HG03280 (cell line): ENCODE measurements around the gene CNTN4.

Experiments
- ATAC-seq: cut with Tn5 transposase; IDR thresholded peaks from one replicate; pipeline ENCODE4 v1.9.1; 2021; ENCODE audit warnings: mild to moderate bottlenecking, moderate library complexity; ENCODE audit not compliant: unreplicated experiment

The CNTN4 gene

DNA sequence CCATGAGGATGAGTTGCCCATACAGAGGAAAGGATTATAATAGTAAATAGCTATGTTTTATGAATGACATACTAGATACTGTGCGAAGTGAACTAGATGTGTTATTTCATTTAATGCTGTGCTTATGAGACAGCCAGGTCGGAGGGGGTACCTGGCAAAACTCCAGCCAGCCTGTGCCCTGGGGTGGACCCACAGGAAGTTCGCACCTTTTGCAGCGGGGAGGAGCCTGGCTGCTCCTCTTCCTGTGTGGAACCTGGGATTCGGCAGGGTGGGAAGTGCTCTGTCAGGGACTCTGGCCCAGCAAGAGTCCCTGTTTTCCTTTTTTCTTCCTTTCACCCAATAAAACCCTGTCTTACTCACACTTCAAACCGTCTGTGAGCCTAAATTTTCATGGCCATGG, 559.3 kb downstream of the CNTN4 start:
- ATAC-seq: no peak

DNA sequence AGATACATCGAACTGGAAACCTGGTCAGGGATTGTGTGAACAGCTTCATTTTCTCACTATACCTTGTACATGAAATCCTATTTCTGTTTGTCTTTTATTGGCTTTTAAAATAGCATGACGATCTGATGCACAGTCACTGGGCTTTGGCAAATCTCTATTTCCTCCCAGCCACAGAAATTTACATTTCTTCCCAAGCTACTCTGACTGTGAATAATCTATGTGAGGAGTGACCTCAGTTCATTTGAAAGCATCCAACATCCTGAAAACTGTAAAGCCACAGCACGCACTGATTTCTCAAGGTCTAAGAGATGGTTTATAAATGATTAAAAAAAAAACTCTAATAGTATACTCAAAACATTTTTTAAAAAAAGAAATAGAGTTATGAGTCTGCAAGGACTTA, 561.2 kb downstream of the CNTN4 start:
- ATAC-seq: no peak

DNA sequence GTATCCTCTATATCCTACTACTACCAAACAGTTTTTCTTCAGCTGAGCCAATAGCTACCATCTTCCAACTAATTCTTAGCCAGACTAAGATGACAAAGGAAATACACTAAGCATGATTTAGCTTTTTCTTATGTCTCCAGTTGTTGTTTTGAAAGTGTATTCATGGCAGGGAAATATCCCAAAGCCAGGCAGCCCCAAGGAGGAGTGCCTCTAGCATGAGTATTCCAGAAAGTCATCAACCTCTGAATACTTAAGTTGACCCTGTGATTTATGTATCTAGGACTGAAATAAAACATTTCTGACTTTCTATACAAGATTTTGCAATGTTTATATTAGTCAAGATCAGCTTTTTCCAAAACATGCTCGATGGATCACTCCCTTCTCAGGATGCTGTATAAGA, 562.4 kb downstream of the CNTN4 start:
- no peak for ATAC-seq

DNA sequence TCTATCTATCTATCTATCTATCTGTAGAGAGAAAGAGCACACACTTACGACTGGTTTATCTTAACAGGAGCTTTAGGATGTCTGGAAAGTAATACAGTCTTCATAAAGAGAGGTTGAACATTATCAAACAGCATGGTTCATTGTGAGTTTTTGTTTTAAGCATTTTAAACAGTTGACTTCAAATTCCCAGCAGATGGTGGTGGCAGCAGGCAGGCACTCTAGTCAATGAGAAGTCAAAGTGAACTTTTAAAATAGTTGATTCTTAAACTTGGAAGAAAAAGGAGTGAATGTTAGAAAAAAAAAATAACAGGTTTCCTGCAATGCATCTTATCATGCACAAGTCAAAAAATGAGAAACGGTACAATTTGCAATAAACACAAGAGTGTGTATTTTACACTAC, 578.8 kb downstream of the CNTN4 start:
- ATAC-seq: no peak

DNA sequence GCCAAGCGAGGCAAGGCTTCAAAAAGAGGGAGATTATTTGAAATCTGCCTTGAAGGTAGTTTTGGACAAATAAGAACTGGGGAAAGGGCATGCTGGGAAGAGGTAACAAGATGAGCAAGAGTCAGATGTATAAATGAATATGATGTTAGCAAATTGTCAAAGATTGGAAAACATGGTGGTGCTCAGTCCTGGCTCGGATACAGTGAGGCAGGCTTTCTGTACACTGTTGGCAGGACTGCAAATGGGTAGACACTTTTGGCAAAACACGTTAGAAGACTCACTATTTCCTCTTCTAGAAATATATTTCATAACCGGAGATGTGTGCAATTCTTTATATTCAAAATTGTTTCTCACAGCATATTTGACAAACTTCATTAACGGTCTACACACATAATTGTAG, 581.6 kb downstream of the CNTN4 start:
- ATAC-seq: no peak

DNA sequence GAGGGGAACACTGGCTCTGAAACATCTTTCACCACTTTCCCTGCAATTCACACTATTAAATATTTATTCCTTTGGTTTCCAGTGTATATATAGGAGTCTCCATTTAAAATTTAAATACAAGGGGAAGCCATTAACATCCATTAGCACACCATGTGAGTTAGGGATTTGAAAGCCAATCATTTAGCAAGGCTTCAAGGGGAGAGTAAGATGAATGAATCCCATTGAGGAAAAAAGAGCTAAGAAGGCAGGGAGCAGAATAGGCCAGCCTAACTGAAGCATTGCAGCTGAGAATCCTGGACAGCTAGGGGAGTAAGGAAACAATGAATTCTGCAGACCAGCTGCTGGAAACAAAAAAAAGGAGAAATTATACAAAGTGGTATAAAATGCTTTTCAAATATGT, 585.4 kb downstream of the CNTN4 start:
- ATAC-seq: no peak

DNA sequence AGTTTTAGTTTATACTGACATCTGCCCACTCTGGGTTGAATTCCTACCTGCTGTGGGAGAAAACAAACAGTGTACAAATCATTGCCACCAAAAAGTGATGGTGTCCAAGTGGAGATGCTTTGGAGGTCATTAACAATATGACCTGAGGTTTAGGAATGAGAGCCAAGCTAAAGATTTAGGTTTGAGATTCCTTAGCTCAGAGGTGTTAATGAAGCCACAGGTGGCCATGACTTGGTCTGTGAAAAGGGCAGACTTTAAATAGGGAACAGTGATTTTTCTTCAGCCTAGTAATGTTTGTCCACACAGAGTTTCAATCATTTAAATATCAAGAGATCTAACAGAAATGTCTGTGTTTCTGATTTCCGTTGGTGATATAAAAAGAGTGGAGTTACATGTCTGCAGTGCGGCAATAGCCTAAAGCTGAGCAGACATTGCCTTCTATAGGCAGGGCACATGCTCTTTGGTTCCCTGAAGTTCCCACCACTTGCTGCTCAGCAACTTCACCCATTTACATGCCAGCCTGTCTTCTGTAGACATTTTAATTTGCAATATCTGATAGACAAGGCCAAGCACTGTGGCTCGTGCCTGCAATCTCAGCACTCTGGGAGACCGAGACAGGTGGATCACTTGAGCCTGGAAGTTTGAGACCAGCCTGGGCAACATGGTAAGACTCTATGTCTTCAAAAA, 588.3 kb downstream of the CNTN4 start:
- no peak for ATAC-seq

DNA sequence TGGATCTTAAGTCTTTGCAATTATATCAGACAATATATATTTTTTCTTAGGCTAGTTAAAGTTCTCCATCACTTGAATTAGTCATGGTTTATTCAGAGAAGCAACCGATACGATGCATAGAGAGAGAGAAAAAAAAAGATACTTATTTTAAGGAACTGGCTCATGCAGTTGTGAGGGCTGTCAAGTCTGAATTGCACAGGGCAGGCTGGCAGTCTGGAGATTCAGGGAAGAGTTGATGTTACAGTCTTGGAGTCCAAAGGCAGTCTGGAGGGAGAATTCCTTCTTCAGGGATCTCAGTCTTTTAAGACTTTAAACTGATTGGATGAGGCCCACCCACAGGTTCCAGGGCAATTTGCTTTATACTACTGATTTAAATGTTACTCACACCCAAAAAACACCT, 598.9 kb downstream of the CNTN4 start:
- ATAC-seq: no peak

DNA sequence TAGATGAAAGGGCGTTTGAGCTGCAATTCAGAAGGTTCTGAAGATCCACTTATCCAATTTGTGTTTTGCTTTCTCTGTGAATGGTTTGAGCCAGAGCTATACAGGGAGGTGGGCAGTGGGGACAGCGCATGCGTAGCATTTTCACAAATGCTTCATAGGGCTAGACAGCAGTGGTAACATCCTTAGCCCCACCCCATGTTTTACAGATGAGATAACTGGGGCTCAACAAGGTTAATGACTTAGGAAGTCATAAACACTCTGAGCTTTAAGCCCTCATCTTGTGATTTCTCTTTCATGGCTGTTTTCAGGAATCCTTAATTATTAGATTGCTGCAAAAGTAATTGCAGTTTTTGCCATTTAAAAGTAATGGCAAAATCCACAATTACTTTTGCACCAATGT, 602.8 kb downstream of the CNTN4 start:
- no peak for ATAC-seq

DNA sequence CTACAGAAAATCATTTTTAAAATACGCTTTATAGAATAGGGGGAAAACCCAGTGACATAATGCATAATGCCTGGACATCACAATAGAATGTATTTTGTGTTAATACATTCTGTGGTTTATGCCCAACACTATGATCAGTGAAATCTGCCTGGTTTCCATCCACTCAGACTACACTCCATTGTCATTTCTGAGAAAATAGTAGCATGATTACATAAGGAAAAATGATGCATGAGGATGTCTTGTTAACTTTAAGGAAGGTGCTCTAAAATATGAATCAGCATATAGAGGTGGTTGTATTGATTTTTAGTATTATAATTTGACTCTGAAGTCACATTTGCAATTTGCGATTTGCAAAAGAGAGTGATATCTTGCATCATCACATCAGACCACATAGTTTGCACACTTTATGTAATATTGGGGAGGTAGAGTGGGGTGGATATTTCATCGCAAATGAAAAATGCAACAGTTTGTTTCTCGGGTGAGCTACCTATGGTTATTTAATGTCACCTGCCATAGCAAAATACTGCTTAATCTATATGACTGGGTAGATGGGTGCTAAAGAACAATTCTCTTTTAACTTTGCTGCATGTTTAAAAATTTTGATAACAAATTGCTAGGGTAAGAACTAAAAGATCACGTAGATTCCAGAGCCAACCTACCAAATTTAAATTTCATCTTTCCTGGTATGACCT, 607.6 kb downstream of the CNTN4 start:
- ATAC-seq: no peak

DNA sequence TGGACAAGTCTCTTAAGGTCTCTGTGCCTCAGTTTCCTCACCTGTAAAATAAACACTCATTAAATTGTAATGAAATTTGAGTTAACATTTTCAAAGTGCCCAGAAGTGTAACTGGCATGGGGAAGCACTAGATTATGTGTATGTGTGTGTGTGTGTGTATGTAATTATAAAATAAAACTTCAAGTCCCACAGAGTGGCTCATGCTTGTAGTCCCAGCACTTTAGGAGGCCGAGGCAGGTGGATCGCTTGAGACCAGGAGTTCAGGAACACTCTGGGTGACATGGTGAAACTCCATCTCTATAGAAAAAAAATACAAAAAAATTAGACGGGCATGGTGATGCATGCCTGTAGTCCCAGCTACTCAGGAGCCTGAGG, 608.2 kb downstream of the CNTN4 start:
- no peak for ATAC-seq

DNA sequence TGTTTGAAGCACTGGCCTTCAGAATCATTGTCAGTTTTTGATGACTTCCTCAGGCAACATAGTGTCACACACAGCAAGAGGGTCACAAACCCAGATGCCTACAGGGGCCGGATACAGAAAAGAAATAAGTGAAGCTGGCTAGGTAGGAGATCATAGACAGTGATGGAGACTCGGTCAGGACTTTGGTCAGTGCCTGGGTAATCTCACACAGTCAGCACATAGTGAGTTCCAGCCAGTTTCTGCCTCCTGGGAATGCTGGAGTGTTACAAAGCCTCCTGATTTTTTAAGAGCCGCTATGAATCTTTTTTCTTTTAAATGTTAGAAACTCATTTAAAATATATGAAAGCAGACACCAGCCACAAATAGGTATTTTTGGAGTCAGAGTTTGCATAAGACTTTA, 612.4 kb downstream of the CNTN4 start:
- no peak for ATAC-seq

DNA sequence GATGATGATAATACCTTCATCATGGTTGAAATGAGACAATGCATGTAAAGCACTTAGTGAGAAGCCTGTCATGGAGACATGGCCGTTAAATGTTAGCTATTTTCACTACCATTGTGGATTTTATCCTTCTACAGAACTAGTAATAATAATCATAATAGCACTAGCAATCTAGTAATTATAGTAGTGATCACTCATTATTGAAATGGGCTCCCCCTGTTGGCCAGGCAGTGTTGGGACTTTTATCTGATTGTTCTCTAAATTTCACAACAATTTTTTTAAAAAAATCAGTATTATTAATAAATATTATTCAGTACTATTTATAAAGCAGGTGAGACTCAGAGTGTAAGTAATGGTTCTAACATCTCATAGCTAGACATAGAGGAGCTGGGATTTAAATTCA, 615.3 kb downstream of the CNTN4 start:
- ATAC-seq: no peak

DNA sequence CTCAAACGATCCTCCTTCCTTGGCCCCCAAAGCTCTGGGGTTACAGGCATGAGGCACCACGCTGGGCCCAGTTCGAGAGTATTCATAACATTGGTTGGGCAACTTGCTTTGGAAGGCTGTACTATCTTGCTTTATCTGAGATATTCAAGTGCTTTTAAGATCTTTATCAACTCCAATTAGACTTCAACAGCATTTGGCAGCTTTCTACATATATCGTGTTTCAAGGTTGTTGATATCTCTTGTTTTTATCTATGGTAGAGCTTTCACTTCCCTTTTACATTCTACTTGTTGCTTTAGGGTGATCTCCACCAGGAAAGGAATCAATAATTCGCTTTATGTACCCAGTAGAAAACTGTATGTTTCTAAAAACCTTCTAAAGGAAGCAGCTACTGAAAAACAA, 616.2 kb downstream of the CNTN4 start:
- no peak for ATAC-seq

DNA sequence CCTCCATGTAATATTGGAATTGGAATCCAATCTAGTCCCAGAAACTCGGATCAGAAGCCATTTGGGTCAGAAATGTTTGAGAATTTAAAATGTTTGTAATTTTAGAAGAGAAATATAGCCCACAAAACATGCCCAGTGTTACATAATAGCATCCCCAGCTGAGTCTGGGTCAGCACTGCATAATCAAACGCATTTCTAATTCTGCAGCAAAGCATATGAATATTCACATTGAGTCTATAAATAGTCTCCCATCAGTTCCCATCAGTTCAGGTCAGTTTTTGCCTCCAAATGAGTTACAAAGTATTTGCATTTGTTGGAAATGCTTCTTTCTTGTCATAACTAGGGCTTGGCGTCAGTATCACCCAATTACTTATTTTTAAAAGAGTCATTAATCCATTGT, 628.4 kb downstream of the CNTN4 start:
- ATAC-seq: no peak

DNA sequence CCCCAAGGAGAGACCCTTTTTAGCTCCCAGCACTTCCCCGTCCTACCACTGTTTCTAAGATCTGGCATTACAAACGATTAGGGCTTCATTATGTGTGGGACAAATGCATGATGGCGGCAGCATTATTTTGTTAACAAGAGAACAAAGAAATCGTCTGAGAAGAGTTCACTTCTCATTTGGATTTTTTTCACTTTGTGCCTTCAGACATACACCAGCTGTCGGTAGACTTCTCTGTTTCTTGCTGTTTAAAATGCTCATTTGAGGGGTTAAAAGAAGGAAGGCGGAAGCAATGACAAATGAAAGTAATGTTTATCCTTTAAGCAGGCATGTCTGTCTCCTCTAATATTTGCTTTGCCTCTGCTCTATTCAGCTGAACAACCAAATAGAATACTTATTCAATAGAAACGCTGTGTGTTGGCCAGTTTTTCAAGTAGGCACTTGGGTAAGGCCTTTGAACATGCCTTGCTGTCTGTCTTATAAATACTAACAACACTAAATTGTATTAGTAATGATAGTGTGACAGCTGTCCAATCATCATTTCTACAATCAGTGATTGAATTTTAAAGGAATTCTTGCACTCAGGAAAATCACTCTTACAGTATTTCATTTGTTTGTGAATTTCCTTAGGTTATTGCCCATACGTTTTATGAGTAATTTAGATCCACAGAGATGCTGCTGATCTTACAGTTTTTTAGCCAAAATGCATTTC, 629.1 kb downstream of the CNTN4 start:
- ATAC-seq: no peak

DNA sequence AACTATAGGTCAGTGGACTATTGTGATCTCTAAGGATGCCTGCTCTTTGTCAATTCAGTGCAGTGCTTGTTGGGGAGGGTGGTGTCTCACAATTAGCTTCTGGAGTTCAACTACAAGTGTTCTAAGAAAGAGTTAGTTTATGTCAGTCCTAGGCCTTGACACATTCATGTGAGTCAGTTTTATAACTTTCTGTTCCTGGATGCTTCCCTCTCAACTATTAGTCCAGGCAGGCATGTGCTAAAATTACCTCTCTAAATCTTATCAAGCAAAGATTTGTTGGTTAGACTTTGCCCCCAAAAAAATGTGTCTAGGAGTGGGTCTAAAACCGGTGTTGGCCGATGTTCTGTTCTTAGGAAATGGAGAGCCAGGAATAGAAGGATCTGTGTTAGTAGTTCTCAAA, 633.2 kb downstream of the CNTN4 start:
- ATAC-seq: no peak

DNA sequence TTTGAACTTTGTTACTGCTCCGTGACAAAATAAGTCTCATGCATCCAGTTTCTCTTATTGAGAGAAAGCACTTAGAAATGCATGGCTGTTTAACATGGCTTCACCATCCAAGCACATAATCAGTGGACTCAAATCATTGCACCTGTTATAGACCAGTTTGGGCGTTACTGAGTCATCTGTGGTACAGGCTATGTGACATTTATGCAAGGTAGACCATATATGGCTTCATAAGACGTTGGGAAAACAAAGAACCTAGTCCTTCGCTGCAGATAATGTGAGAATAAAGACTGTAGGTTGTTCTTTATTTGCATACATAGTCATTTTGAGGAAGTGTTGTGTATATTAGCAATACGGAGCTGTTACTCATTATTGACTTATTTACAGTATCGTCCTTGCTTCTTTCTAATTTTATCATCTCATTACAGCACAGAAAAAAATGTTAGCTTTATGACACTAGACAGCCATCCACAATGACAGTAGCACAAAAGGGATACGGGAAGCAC, 636.8 kb downstream of the CNTN4 start:
- ATAC-seq: no peak

DNA sequence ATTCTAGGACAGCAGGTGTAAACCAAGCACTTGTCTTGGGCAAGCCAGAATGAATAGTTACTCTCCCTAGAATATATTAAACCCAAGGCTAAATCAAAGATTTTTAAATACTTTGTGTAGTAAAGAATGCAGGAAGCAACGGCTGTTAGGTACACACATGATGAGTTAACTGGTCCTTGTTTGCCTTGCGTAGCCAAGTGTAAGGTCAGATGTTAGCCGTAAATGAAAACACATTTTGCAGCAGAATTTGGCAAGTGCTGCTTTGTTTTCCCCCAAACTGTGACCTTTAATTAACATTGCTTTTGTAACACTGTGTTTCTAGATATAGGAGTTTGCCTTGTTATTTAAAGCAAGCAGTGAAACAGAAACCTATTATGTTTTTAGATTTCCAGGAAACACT, 642.9 kb downstream of the CNTN4 start:
- ATAC-seq: no peak

DNA sequence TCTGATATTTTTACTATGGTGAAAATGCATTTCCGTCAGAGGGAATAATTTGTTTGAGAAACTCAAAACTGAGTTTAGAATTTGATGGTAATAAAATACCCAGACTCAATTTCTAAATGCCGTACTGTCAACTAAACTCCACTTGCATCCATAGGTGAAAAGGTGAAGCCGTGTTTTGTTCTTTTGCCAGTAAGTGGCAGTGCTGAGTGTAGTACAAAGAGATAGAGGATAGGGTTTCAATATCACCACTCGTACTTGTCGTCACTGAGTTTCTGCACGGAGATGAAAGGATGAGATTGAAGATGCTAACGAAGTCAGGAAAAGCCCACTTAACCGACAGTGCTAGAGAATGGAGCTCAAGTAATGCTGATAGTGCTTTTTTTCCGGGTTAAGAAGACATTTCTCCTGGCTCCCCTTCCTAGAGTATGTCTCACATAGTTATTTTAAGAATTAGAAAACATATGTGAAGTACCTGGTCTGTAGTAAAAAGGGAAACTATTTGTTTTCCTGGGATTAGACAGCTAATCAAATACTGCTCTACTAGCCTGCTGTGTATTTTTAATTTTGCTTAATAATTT, 666.4 kb downstream of the CNTN4 start:
- peak; percentile 74 for ATAC-seq

DNA sequence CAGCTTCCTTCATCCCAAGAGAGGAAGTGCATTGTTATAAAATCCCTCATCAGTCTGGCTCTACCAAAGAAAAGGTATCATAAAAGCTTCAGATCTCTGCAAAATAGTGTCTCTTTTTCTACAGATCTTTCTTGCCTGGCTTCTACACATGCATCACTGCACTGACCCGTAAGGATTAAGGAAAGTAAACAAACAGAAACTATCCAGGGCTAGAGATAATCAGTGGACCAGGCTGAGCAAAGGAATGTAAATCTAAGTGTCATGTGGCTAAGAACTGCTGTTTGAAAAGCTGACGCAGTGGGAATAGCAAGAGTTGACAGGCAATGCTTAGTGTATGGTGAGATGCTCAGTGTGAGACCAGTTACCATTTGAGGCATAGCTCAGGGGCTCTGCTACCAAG, 671.8 kb downstream of the CNTN4 start:
- no peak for ATAC-seq

DNA sequence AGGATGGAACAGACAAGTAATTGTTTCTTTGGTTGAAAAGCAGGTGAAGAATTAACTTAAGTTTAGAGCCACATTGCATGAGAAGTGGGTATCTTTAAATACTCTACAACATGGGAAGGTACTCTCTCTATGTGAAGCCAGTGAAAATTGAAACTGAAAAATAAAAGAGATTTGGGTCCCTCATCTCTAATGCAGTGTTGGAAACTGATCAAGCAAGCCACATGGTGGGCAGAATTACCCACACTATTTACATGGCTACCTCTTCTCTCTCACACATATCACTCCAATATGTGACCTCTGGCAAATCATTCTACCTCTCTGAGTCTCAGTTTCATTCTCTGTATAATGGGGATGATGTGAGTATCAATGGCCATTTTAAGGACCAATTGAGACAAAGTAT, 672.5 kb downstream of the CNTN4 start:
- no peak for ATAC-seq
